Measurements from ENCODE around the gene TMEM41B.

TMEM41B gene

GRCh38 chr11:9293646-9294045 is 20.7 kb downstream of the TMEM41B start:
- H3K4me3 ChIP-seq (ENCODE audit: low read depth, low read length), result no peak overlapping the region
- TF ChIP-seq CTCF (IDR thresholded peaks at IDR 0.05; ENCODE audit: low read depth, low read length), result no peak

- no peak overlapping the region for H3K4me3 ChIP-seq (ENCODE audit: low read depth, low read length)
- TF ChIP-seq CTCF (IDR thresholded peaks at IDR 0.05; ENCODE audit: low read depth, low read length), result no peak
Measured at GRCh38 chr11:9285850-9286587, 28.4 kb downstream of the TMEM41B start.

DNA sequence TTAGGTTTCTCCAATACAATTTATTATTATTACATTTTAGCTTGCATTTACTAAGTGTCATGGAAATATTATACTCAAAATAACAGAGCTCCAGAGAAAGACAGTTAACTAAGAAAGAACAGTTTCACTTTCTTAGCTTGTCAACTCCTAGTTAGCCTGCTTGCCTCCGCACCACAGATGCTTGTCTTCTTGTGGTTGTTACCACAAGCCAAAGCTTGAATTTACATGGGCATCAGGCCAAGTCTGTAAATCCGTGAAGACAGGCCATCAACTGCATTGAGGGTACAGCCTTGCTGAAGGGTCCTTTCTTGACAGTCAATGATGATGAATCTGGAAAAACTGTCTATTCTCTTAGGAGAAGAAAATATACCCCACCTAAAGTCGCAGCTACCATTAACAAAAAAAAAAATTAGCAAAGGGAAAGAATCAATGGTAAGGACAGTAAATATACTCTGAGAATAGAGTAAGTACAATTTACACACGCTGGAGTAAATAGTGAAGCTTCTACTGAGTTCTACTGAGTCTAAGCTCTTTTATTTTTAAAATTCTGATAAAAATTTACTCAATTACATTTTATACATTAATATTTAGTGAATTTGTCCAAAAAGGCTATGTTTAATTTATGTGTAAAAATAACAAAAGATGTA is 33.6 kb downstream of the TMEM41B start:
- H3K4me3 ChIP-seq (ENCODE audit: low read depth, low read length), result no peak overlapping the region
- no peak for TF ChIP-seq CTCF (IDR thresholded peaks at IDR 0.05; ENCODE audit: low read depth, low read length)

- H3K4me3 ChIP-seq (ENCODE audit: low read depth, low read length), result no peak overlapping the region
- no peak for TF ChIP-seq CTCF (IDR thresholded peaks at IDR 0.05; ENCODE audit: low read depth, low read length)
Measured at GRCh38 chr11:9277176-9277575, 37.2 kb downstream of the TMEM41B start.

- TF ChIP-seq CTCF (IDR thresholded peaks at IDR 0.05; ENCODE audit: low read depth, low read length), result no peak
- H3K4me3 ChIP-seq (ENCODE audit: low read depth, low read length), result no peak overlapping the region
Measured at GRCh38 chr11:9276571-9276970, 37.8 kb downstream of the TMEM41B start.

GRCh38 chr11:9274499-9275258 is 39.7 kb downstream of the TMEM41B start:
- H3K4me3 ChIP-seq (ENCODE audit: low read depth, low read length), result no peak overlapping the region

More at GRCh38 chr11:9274499-9275258, 39.7 kb downstream of the TMEM41B start:
- TF ChIP-seq CTCF (IDR thresholded peaks at IDR 0.05; ENCODE audit: low read depth, low read length), result no peak

Measured in WI38 (cell line).